ENCODE results near the gene CENPP. TPM values are rescaled to one million over a fixed set of nuclear protein-coding genes. Genes with fewer than 3 reads are reported as not detected.

The CENPP gene
- total RNA-seq, 1 donor from 2014 or later = 5.7 TPM

GRCh38 chr9:92642041-92642451 is 316.3 kb downstream of the CENPP start:
- DNase-seq = no peak
- Mint-ChIP-seq H3K27ac (ENCODE audit: unreplicated experiment) (no peak overlapping the region), H3K4me3 (ENCODE audit: unreplicated experiment) (no peak overlapping the region), H3K4me1 (ENCODE audit: low read depth, unreplicated experiment) (peaks cover 2% of the 10 kb centered on the region), H3K27me3 (ENCODE audit: unreplicated experiment) (peaks cover 5% of the 10 kb centered on the region), H3K36me3 (ENCODE audit: unreplicated experiment) (no peaks in the 10 kb centered on the region), H3K9me3 (ENCODE audit: unreplicated experiment) (peaks cover 2% of the 10 kb centered on the region)
- no peak for TF ChIP-seq CTCF (IDR thresholded peaks at IDR 0.05; ENCODE audit: partially characterized antibody, unreplicated experiment)

GRCh38 chr9:92642564-92642963 is 316.8 kb downstream of the CENPP start:
- Mint-ChIP-seq H3K27ac (ENCODE audit: unreplicated experiment) (no peak overlapping the region), H3K36me3 (ENCODE audit: unreplicated experiment) (no peaks in the 10 kb centered on the region), H3K9me3 (ENCODE audit: unreplicated experiment) (peaks cover 2% of the 10 kb centered on the region), H3K4me1 (ENCODE audit: low read depth, unreplicated experiment) (peaks cover 2% of the 10 kb centered on the region), H3K27me3 (ENCODE audit: unreplicated experiment) (peaks cover 5% of the 10 kb centered on the region), H3K4me3 (ENCODE audit: unreplicated experiment) (no peak overlapping the region)
- no peak for TF ChIP-seq CTCF (IDR thresholded peaks at IDR 0.05; ENCODE audit: partially characterized antibody, unreplicated experiment)
- DNase-seq = no peak

DNA sequence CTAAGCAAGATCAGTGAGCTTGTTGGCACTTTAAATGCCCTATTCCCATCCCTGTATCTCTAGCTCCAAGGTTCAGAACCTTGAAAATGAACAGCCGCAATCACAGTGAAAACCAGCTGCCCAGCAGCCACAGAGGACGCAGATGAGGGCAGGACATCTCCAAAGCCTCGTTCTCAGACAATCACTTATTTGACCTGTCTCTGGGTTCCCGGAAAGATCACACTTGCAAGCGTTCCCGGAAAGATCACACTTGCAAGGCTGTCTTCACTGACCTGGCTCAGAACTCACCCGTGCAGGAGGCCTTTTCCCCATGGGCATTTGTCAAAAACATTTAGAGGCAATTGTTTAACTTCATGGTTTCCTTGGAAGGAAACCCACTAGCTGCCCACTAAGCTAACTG is 318.5 kb downstream of the CENPP start:
- Mint-ChIP-seq H3K36me3 (ENCODE audit: unreplicated experiment) (no peaks in the 10 kb centered on the region), H3K27me3 (ENCODE audit: unreplicated experiment) (peaks cover 3% of the 10 kb centered on the region), H3K4me3 (ENCODE audit: unreplicated experiment) (no peak overlapping the region), H3K27ac (ENCODE audit: unreplicated experiment) (no peak overlapping the region), H3K9me3 (ENCODE audit: unreplicated experiment) (no peaks in the 10 kb centered on the region), H3K4me1 (ENCODE audit: low read depth, unreplicated experiment) (peaks cover 2% of the 10 kb centered on the region)
- no peak for TF ChIP-seq CTCF (IDR thresholded peaks at IDR 0.05; ENCODE audit: partially characterized antibody, unreplicated experiment)
- DNase-seq = no peak

DNA sequence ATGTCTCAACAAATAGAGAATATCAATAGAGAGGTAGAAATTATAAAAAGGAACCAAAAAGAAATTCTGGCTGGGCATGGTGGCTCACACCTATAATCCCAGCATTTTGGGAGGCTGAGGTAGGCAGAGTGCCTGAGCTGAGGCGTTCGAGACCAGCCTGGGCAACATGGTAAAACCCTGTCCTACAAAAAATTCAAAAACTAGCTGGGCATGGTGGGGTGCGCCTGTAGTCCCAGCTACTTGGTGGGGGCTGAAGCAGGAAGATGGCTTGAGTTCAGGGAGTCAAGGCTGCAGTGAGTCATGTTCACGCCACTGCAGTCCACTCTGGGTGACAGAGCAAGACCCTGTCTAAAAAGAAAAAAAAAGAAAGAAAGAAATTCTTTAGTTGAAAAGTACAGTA is 319.3 kb downstream of the CENPP start:
- peaks cover 2% of the 10 kb centered on the region for H3K4me1 Mint-ChIP-seq (ENCODE audit: low read depth, unreplicated experiment)
- no peaks in the 10 kb centered on the region for H3K36me3 Mint-ChIP-seq (ENCODE audit: unreplicated experiment)
- H3K27me3 Mint-ChIP-seq (ENCODE audit: unreplicated experiment) = peaks cover 3% of the 10 kb centered on the region
- DNase-seq = no peak
- no peak overlapping the region for H3K27ac Mint-ChIP-seq (ENCODE audit: unreplicated experiment)
- no peaks in the 10 kb centered on the region for H3K9me3 Mint-ChIP-seq (ENCODE audit: unreplicated experiment)
- TF ChIP-seq CTCF (IDR thresholded peaks at IDR 0.05; ENCODE audit: partially characterized antibody, unreplicated experiment) = no peak
- H3K4me3 Mint-ChIP-seq (ENCODE audit: unreplicated experiment) = no peak overlapping the region

DNA sequence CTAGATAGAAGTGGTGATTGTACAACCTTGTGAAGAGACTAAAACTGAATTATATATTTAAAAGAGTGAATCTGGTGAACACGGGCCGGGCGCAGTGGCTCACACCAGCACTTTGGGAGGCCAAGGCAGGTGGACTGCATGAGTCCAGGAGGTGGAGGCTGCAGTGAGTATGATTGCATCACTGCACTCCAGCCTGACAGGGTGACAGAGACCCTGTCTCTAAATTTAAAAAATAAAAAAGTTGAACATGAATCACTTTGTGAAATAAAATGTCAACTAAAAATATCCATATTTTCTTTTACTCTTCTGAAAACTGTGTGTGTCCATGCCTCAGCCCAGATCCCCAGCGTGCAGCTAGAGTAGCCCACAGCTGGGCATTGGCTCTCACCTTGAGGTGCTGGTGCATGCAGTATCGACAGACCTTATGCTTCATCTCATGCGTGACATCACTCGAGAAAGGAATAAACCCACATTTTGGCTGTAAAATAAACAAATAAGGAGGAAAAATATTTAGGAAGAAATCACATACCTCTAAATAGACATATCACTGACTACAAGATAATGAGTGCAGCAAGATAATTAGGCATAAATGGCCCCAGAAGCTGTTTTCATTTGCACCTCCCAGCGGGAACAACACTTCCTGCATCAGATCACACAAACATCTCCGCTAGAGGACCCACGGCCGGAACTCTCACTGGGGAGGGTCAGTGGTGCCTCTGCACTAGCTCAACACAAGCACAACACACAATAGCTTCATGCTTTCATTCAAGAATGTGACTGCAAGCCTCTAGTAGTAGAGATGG is 322.1 kb downstream of the CENPP start:
- H3K9me3 Mint-ChIP-seq (ENCODE audit: unreplicated experiment) = peaks cover 2% of the 10 kb centered on the region
- DNase-seq = no peak
- no peaks in the 10 kb centered on the region for H3K36me3 Mint-ChIP-seq (ENCODE audit: unreplicated experiment)

More for the DNA sequence above, 322.1 kb downstream of the CENPP start:
- Mint-ChIP-seq H3K4me1 (ENCODE audit: low read depth, unreplicated experiment) (peaks cover 2% of the 10 kb centered on the region), H3K27ac (ENCODE audit: unreplicated experiment) (no peak overlapping the region), H3K4me3 (ENCODE audit: unreplicated experiment) (no peak overlapping the region), H3K27me3 (ENCODE audit: unreplicated experiment) (peaks cover 5% of the 10 kb centered on the region)
- TF ChIP-seq CTCF (IDR thresholded peaks at IDR 0.05; ENCODE audit: partially characterized antibody, unreplicated experiment) = no peak
